OCI-LY3 (cell line): Measurements from ENCODE around the gene FAM219A.

Experiments used
- EZH2phosphoT487 ChIP-seq: fragments of 200-600 bp; shearing (Covaris generic); IDR thresholded peaks from 2 replicates; pipeline ENCODE4 v1.6.1; 2018; ENCODE audit warnings: antibody characterized with exemption, mixed run types, low read depth
- TF ChIP-seq, protein P1 (sequence below): fragments of 200-600, 300-600 bp; sonication (generic); IDR thresholded peaks from 2 replicates; pipeline ENCODE4 v1.5.1; 2014; ENCODE audit warnings: antibody characterized with exemption, low read length, low read depth

DNA sequence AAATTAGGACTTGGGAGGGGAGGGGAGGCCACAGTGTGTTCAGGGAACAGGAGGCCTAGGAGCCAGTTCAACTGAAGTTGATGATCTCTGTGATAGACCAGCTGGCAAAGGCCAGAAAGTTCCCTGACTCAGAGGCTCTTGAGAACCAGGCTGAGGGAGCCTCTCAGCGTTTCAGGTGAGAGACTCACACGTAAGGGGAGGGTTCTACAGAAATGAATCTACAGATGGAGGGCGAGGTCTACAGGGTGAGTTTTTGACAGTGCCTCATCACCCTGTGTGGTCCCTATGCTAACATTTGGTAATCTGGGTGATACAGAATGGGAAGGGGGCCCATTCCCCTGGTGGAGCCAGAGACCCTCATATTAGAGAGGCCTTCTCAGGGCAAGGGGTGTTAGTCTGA lies 32.4 kb upstream of the FAM219A start:
- TF ChIP-seq, protein P1, sequence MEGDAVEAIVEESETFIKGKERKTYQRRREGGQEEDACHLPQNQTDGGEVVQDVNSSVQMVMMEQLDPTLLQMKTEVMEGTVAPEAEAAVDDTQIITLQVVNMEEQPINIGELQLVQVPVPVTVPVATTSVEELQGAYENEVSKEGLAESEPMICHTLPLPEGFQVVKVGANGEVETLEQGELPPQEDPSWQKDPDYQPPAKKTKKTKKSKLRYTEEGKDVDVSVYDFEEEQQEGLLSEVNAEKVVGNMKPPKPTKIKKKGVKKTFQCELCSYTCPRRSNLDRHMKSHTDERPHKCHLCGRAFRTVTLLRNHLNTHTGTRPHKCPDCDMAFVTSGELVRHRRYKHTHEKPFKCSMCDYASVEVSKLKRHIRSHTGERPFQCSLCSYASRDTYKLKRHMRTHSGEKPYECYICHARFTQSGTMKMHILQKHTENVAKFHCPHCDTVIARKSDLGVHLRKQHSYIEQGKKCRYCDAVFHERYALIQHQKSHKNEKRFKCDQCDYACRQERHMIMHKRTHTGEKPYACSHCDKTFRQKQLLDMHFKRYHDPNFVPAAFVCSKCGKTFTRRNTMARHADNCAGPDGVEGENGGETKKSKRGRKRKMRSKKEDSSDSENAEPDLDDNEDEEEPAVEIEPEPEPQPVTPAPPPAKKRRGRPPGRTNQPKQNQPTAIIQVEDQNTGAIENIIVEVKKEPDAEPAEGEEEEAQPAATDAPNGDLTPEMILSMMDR = no peak
- no peak for TF ChIP-seq EZH2phosphoT487
